ENCODE data around the gene FAM210A. TPM values are rescaled to one million over a fixed set of nuclear protein-coding genes. Genes with fewer than 3 reads are reported as not detected.
A peak's percentile ranks its signal among the peaks of the same experiment; 100 is the strongest.
"Not testable (repeated sequence)": the region's sequence is repeated elsewhere in the genome, so short reads cannot be mapped to it uniquely, and the experiment has no call there.

Gene FAM210A
- total RNA-seq, 1 experiment from 2014 or later: 26.2 TPM

DNA sequence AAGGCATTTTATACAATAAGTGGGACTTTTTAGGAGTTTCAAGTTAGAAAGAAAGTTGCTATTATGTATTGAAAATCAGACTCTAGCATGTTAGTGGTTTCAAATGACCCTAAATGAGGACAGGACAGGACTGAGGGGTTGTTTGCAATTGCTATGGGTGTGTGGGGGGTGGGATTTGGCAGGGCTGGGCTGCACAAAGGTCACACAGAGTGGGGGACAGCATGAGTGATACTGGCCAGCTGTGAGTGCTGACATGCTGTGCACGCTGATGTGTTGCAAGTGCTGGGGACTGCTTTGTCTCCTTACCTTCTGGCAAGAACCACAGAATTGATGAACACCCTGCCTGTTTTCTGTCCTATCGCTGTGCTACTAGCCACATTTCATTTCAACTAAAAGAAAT, 29.9 kb upstream of the FAM210A start:
- Histone ChIP-seq H3K27ac (ENCODE audit: low read depth, low read length) (no peak overlapping the region), H3K4me3 (replicated peaks in 1 of 2; ENCODE audit: low read depth in 1 of 2, low read length in 2 of 2) (no peak overlapping the region), H3K4me2 (ENCODE audit: low read length) (no peak overlapping the region), H3K4me1 (ENCODE audit: control insufficient read depth in 1 of 2, insufficient read depth in 2 of 2, low read length in 2 of 2) (no peaks in the 10 kb centered on the region), H4K20me1 (ENCODE audit: insufficient read depth) (no peaks in the 10 kb centered on the region), H3K27me3 (ENCODE audit: insufficient read depth, low read length) (no peaks in the 10 kb centered on the region), H3K9ac (ENCODE audit: low read length) (no peak overlapping the region), H2AFZ (ENCODE audit: low read depth, low read length, poor library complexity, severe bottlenecking) (no peak overlapping the region), H3K79me2 (ENCODE audit: insufficient read depth, low read length) (no peaks in the 10 kb centered on the region), H3K9me3 (ENCODE audit: control insufficient read depth in 1 of 2, insufficient read depth in 1 of 2, low read depth in 1 of 2, low read length in 2 of 2) (no peaks in the 10 kb centered on the region), H3K9me2 (ENCODE audit: insufficient read depth) (no peaks in the 10 kb centered on the region), H3K36me3 (ENCODE audit: control insufficient read depth in 1 of 2, insufficient read depth in 2 of 2, low read length in 2 of 2) (peaks cover 38 to 45% of the 10 kb centered on the region in 2 experiments)
- TF ChIP-seq CBX3 (IDR thresholded peaks at IDR 0.05; ENCODE audit: low read depth) (no peak), EZH2phosphoT487 (IDR thresholded peaks at IDR 0.05; ENCODE audit: borderline replicate concordance) (no peak)
- BruUV-seq (replicated peaks): no TSS peak
- no peak for DNase-seq (ENCODE audit: low read depth, low spot score)
- no peak for ATAC-seq
- RAD21 ChIA-PET (ENCODE audit: low non-redundant PET in 1 of 2, low total read pairs in 2 of 2, uncharacterized antibody in 2 of 2, unreplicated experiment in 2 of 2): no interaction called here
- CTCF ChIA-PET: no interaction called here
- POLR2A ChIA-PET: no interaction called here
- intact Hi-C loops (cut with micrococcal nuclease): no loop called here

DNA sequence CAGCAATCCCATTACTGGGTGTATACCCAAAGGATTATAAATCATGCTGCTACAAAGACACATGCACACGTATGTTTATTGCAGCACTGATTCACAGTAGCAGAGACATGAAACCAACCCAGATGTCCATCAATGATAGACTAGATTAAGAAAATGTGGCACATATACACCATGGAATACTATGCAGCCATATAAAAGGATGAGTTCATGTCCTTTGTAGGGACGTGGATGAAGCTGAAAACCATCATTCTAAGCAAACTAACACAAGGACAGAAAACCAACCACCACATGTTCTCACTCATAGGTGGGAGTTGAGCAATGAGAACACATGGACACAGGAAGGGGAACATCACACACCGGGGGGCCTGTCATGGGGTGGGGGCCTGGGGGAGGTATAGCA, 25.2 kb upstream of the FAM210A start:
- H3K27me3 ChIP-seq (ENCODE audit: insufficient read depth, low read length); H3K9ac ChIP-seq (ENCODE audit: low read length); DNase-seq (ENCODE audit: low read depth, low spot score); CTCF ChIA-PET; H2AFZ ChIP-seq (ENCODE audit: low read depth, low read length, poor library complexity, severe bottlenecking); POLR2A ChIA-PET; H3K4me1 ChIP-seq (ENCODE audit: control insufficient read depth in 1 of 2, insufficient read depth in 2 of 2, low read length in 2 of 2); intact Hi-C loops (cut with micrococcal nuclease); H4K20me1 ChIP-seq (ENCODE audit: insufficient read depth); H3K9me3 ChIP-seq (ENCODE audit: control insufficient read depth in 1 of 2, insufficient read depth in 1 of 2, low read depth in 1 of 2, low read length in 2 of 2); H3K4me3 ChIP-seq (replicated peaks in 1 of 2; ENCODE audit: low read depth in 1 of 2, low read length in 2 of 2); H3K4me2 ChIP-seq (ENCODE audit: low read length); BruUV-seq (replicated peaks); H3K9me2 ChIP-seq (ENCODE audit: insufficient read depth); H3K27ac ChIP-seq (ENCODE audit: low read depth, low read length); ATAC-seq; H3K79me2 ChIP-seq (ENCODE audit: insufficient read depth, low read length); RAD21 ChIA-PET (ENCODE audit: low non-redundant PET in 1 of 2, low total read pairs in 2 of 2, uncharacterized antibody in 2 of 2, unreplicated experiment in 2 of 2): not testable (repeated sequence)
- H3K36me3 ChIP-seq (ENCODE audit: control insufficient read depth in 1 of 2, insufficient read depth in 2 of 2, low read length in 2 of 2): peaks cover 37 to 64% of the 10 kb centered on the region in 2 experiments

DNA sequence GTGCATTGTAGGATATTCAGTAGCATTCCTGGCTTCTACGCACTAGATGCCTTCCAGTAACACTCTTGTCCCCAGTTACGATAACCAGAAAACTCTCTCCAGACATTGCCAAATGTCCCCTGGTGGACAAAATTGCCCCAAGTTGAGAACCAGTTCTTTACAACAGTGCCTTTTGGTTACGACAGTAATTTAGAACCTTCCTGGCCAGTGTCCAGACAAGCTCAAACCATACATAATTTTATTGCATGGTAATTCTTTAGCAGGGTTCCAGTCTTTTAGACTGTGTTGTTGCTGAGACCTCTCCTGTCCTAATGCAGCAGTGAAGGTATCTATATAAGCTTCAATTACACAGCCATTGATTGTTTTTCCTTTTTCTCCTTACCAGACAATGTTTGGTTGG, 20.3 kb upstream of the FAM210A start:
- no peak for DNase-seq (ENCODE audit: low read depth, low spot score)
- H3K4me3 ChIP-seq (replicated peaks in 1 of 2; ENCODE audit: low read depth in 1 of 2, low read length in 2 of 2): no peak overlapping the region
- H3K36me3 ChIP-seq (ENCODE audit: control insufficient read depth in 1 of 2, insufficient read depth in 2 of 2, low read length in 2 of 2): peaks cover 30 to 47% of the 10 kb centered on the region in 2 experiments
- TF ChIP-seq, protein P1, sequence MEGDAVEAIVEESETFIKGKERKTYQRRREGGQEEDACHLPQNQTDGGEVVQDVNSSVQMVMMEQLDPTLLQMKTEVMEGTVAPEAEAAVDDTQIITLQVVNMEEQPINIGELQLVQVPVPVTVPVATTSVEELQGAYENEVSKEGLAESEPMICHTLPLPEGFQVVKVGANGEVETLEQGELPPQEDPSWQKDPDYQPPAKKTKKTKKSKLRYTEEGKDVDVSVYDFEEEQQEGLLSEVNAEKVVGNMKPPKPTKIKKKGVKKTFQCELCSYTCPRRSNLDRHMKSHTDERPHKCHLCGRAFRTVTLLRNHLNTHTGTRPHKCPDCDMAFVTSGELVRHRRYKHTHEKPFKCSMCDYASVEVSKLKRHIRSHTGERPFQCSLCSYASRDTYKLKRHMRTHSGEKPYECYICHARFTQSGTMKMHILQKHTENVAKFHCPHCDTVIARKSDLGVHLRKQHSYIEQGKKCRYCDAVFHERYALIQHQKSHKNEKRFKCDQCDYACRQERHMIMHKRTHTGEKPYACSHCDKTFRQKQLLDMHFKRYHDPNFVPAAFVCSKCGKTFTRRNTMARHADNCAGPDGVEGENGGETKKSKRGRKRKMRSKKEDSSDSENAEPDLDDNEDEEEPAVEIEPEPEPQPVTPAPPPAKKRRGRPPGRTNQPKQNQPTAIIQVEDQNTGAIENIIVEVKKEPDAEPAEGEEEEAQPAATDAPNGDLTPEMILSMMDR (IDR thresholded peaks at IDR 0.05 in 2 of 3, conservative IDR thresholded peaks at IDR 0.05 in 1 of 3; ENCODE audit: borderline replicate concordance in 1 of 3, insufficient read depth in 1 of 3, low read depth in 2 of 3, low read length in 2 of 3): peak in 2 of 3 experiments; percentile 7 to 18; a peak in 1 of 6 replicates
- no peak for TF ChIP-seq POLR2A (IDR thresholded peaks at IDR 0.05; ENCODE audit: borderline replicate concordance, extremely low read depth, insufficient read depth, insufficient read length)
- no peak for ATAC-seq
- H3K4me2 ChIP-seq (ENCODE audit: low read length): no peak overlapping the region
- intact Hi-C loops (cut with micrococcal nuclease): no loop called here
- RAD21 ChIA-PET (ENCODE audit: low non-redundant PET in 1 of 2, low total read pairs in 2 of 2, uncharacterized antibody in 2 of 2, unreplicated experiment in 2 of 2): no interaction called here
- H4K20me1 ChIP-seq (ENCODE audit: insufficient read depth): no peaks in the 10 kb centered on the region
- no peaks in the 10 kb centered on the region for H3K9me3 ChIP-seq (ENCODE audit: control insufficient read depth in 1 of 2, insufficient read depth in 1 of 2, low read depth in 1 of 2, low read length in 2 of 2)
- no peak overlapping the region for H3K27ac ChIP-seq (ENCODE audit: low read depth, low read length)
- H3K27me3 ChIP-seq (ENCODE audit: insufficient read depth, low read length): no peaks in the 10 kb centered on the region
- H3K9ac ChIP-seq (ENCODE audit: low read length): no peak overlapping the region
- POLR2A ChIA-PET: no interaction called here
- CTCF ChIA-PET: no interaction called here
- H3K79me2 ChIP-seq (ENCODE audit: insufficient read depth, low read length): no peaks in the 10 kb centered on the region
- H3K4me1 ChIP-seq (ENCODE audit: control insufficient read depth in 1 of 2, insufficient read depth in 2 of 2, low read length in 2 of 2): no peaks in the 10 kb centered on the region
- no peaks in the 10 kb centered on the region for H3K9me2 ChIP-seq (ENCODE audit: insufficient read depth)
- H2AFZ ChIP-seq (ENCODE audit: low read depth, low read length, poor library complexity, severe bottlenecking): no peak overlapping the region
- BruUV-seq (replicated peaks): no TSS peak

Data from HCT116 (cell line).